Ramos (cell line): ENCODE measurements around the gene PTGER3.
"Not testable (repeated sequence)": the region's sequence is repeated elsewhere in the genome, so short reads cannot be mapped to it uniquely, and the experiment has no call there.

Experiments
- in situ Hi-C: fragments of 300-500 bp; cut with MboI; formaldehyde crosslinking; loops from one replicate; pipeline ENCODE4 v1.14.3; 2022; ENCODE audit warnings: low sequenced_read_pairs; ENCODE audit not compliant: unreplicated experiment

PTGER3 gene

DNA sequence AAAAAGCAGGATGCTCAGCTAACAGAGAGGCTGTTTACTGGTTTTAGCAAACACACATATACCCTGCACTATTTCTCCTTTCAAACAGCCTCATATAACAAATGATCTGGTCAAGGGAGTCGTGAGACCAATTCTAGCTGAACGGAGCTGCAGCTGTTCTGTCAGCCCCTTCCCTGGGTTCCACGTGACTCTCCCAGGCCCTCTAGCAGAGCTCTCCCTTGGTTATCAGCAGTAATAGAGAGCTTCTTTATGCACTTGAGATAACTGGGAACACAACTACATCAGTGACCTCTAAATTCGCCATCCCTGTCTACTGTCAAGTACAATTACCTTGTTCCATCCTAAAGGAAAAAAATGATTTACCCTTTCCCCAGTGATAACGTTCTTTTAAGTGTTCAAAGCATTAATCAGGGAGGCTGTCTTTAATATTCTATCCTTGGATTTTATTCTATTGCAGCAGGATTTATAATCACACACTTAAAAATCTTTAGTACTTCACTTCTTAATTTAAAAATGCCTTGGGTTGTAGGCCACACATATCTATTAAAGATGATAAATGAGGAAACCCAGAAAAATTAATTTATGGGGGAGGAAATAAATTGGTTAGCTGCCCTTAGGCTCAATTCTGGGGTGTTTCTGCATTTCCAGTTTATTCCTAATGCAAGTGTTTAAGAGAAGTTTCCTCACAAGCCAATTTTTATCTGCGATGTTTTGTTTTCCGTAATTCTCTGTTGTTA is 28.2 kb downstream of the PTGER3 start:
- in situ Hi-C loops: no loop called here

DNA sequence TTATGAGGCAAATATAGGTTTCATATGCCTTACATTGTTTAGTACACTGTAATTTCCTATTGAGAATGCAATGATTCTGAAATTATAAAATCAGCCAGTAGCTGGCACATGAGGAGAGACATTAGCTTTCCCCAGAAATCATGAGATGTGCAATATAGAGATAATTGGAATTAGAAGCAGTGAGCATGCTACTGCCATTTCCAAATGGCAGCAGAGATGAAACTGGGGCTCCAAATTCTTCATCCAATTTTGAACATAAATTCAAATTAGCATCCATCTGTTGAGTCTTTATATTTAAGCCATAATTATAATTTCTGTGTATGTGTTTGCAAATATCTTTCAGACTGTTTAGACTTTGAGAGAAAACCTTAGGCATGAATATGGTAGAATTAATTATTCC is 28.8 kb downstream of the PTGER3 start:
- in situ Hi-C loops: no loop called here

DNA sequence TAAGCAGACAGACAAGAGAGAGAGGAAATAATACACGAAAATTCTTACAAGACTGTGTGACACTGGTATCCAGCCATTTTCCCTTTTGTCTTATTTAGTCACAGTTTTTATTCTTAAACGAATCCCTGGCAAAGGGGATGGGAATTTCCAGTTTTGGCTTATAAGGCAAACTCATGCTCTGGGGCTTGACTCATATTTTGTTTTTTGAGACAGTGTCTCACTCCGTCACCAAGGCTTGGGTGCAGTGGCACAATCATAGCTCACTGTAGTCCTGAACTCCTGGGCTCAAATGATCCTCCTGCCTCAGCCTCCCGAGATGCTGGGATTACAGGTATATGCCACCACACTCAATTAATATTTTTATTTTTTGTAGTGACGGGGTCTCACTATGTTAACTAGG is 31.9 kb downstream of the PTGER3 start:
- in situ Hi-C loops: no loop called here

DNA sequence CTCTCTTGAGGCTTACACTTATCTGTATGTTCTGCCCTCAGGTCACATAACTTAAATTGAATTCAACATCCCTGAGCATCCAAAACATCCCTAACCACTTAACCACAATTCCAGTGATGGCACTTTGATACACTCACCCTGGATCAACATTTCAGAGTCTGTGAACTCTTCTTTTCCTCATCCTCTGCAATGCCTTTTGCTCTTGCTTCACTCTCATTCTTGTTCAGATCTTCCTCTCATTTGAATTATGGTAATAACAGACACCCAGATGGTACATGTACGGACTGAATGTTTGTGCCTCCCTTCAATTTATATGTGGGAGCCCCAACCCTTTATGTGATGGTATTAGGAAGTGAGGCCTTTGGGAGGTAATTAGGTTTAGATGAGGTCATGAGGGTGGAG is 33.4 kb downstream of the PTGER3 start:
- in situ Hi-C loops: no loop called here

DNA sequence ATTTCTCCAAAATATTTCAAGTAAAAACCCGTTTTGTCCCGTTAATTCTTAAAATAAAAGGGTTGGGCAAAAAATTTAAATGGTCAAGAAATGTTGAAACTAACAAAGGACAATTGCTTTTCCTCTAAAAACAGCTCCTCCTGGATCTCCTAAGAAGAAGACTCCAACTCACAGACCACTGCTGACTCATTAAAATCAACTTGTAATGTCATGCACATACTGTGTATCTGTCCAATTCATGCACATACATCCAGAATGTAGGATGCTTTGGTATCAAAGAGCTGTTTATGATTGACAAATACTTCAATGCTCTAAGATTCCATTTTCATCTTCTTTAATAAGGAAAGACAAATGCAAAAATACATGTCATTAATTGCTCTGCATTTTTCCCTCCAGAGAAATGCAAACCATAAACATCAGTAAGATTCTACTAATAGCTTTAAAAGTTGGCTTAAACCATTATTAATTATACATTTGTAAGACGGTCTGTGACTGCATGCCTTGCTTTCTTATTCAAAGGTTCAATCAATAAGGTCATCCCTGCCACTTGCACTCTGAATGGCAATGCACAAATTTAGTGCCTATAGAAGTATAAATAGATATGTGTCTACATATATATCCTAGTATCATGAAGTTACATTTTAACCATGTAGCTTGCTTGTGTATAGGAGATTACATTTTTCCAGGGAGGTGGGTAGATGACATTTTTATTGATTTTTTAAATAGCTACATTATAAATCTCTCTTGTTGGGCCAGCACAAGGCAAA is 44.7 kb downstream of the PTGER3 start:
- in situ Hi-C loops: no loop called here

DNA sequence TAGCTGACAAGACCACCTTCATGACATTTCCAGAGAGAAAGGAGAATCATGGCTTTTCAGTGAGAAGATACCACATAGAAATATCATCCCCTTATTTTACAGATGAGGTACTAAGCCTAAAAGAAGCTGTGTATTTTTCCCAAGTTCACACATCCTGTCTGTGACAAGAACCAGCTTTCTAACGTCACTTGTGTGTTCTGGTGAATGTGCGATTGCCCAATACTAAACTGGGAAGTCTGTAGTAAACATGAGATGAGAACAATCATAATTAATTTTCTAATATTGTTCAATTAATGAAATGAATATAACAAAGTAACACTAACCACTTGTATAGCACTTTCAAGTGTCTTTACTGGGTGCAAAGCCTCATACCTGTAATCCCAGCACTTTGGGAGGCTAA is 46.0 kb downstream of the PTGER3 start:
- in situ Hi-C loops: no loop called here

DNA sequence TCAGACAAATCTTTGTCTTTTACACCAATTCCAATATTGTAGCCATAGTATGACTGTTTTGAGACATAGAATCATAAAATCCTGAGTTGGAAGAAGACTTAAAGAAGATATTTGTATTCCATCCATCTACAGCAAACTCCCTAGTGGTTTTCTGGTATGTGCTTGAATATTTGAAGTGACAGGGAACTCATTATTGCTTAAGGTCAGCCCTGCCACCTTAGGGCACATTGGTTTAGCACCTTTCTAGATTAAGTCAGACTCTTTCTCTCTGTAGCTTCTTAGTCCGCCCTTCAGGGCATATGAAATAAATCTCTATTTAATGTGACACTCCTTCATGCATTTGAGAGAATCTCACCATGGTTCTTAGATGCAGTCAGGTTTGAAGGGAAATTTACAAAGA is 49.8 kb downstream of the PTGER3 start:
- in situ Hi-C loops: no loop called here

DNA sequence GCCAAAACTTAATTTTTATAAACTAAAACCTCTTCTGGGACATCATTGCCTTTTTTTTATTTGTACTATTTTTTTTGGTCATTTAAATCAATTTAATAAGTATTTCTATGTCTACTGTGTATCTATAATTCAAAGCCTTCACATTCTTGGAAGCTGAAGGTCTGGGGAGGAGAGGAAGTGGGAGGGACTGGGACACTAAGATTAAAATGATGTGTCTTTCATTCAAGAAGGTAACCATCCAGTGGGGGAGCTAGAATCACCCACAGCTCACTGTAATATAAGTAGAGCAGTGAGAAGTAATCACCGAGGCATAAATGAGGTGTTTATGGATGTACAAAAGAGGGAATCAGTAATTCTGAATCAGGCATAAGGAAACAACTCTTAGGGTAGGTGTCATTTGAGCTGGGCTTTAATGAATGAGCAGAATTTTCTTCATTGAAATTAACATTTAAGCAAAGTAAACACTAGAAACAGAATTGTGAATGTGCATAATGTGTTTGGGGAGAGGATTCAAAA is 52.8 kb downstream of the PTGER3 start:
- in situ Hi-C loops: no loop called here

DNA sequence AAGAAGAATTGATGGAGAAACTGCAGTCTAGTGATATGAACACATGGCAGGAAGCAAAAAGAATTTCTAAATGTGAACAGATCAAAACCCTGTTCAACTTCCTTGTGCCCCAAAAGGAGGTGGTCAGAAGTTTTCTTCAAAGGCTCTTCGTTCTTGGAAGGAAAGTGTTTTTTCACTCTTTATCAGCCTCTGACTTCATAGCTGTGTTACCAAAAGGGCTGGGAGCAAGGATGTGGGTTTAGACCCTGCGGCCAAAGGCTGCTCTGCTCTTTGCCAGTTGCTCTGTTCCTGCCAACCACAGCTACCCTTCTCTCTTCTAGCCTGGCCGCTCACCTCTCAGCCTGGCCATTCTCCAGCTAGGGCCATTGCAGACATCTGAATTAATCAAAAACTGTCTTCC is 53.8 kb downstream of the PTGER3 start:
- in situ Hi-C loops: no loop called here

DNA sequence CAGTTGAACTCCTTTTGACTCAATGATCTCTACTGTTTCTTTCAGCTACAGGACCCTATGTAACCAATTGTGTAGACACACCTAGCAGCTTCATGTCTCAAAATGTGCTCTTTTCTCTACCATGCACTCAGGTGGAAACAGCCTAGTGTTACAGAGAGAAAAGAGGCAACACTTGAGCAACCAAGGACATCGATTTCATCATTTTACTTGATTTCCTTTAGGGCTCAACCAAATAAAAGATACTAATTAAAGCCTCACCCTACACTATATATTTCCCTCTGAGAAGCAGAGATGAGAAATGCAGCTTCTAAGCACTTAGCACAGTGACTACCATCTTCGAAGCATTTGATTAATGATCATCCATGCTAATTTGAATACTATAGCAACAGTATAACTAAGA is 55.1 kb downstream of the PTGER3 start:
- in situ Hi-C loops: no loop called here

DNA sequence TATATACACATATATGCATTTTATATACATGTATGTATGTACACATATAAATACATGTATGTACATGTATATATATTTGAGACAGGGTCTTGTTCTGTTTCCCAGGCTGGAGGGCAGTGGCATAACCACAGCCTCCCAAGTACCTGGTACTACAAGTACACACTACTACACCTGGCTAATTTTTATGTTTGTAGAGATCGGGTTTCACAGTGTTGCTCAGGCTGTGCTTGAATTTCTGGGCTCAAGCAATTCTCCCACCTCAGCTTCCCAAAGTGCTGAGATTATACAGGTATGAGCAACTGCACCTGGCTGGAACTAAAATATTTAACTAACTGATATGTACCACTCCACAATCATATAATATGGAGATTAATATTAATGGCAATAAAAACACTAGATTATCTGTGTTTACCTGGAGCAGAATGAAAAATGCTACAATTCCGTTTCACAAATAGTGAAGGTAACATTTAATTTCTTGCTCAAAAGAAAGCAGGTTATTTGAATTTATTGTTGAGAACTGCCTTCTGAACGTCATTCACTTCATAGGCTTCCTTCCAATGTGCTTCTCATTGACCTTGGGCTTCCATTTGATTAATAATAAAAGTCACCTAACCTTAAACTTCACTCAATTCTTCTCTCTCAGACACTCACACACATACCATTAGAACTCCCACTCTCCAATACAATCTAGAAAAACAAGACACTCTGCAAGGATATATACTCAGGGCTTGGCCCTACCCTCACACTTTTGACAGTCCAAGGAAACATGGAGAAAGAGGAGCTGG is 57.0 kb downstream of the PTGER3 start:
- in situ Hi-C loops: no loop called here

DNA sequence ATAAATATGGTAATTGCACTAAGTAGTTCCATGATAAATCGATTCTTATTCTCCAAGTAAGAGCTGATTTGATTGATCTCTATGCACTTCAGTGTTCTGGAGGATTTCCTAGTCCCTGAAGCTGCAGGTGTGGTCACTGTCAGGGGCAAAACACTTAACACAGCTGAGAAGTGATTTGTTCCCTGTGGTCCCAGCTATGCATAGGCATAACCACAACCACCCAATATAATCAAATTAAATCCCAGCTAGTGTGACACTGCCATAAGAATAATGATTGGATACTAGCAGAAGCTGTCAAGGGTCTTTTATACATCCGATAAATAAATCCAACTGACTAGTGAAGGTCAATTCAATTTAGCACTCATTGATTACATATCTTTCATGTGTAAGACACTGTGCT is 60.1 kb downstream of the PTGER3 start:
- in situ Hi-C loops: no loop called here

DNA sequence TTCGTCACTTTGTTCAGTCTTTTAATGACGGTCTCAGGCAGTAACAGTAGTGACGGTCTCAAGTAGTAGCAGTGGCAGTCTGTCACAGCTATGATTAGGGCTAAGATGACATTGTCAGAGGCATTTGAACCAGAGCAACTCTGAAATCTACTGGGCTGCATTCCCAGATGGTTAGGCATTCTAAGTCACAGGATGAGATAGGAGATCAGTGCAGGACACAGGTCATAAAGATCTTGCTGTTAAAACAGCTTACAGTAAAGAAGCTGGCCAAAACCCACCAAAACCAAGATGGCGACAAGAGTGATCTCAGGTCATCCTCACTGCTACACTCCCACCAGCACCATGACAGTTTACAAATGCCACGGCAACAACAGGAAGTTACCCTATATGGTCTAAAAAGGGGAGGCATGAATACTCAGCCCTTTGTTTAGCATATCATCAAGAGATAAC is 61.8 kb downstream of the PTGER3 start:
- in situ Hi-C loops: not testable (repeated sequence)

DNA sequence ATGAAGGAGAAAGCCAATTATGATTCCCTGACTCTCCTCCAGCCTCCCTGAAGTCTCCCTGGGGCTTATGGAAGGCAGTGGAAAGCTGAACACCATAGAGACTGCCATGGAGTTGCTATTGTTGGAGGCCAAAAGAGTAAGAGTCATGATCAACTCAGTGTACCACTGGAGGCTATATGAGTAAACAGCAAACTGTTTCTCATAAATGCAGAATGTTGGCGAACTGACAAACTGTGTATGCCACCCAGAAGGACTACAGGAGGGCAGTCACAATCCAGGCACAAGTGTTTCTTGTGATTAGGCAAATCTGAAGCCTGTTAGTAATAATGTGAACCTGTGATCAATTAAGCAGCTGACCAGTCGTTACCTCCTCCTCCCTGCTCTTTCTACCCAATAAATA is 62.3 kb downstream of the PTGER3 start:
- in situ Hi-C loops: not testable (repeated sequence)

DNA sequence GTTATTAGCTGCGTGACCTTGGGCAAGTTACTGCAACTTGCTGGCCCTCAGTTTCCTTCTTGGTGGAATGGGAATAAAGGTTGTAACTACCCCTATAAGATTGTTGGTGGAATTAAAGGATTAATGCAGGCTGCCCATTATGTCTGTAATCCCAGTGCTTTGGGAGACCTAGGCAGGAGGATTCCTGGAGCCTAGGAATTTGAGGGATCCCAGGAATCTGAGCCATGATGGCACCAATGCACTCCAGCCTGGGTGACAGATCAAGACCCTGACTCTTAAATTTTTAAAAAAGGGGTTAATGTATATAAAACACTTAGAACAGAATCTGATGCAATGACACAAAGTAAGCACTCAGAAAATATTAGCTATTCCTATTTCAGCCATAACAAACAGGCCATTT is 67.3 kb downstream of the PTGER3 start:
- in situ Hi-C loops: no loop called here

DNA sequence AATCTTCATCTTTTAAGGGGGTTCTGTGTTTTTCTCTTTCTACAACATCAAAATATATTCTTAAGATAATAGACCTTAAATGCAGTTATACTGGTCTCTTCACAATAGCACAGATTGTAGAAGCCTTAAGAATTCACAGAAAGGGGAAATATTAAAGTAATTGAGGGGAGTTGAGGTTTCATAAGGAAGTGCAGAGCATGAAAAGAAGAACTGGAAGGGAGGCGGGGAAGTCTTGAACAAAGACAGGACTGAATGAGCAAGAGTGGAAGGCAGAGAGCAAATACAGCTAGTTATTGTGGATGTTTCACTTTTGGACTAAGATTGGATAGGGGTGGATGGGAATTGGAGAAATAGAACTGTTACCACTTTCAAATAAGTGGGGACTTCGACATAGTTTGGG is 67.7 kb downstream of the PTGER3 start:
- in situ Hi-C loops: no loop called here

DNA sequence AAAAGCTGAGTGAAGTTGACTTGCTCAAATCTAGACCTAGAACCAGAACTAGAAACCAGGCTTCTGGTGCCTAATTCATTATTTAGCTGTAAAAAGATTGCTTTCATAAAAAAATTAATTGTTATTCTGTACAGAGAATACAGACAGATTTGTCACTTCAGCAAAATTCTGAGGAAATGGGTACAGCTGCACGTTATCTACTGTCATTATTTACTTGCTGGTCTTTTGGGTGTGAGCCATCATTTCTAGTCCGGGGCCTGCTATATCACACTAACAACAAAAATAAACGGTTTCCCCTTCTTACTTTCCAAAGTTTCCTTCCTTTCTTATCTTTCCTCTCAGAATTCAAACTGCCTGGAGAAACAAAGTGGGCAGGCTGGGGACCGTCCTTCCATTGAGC is 68.3 kb downstream of the PTGER3 start:
- in situ Hi-C loops: no loop called here

DNA sequence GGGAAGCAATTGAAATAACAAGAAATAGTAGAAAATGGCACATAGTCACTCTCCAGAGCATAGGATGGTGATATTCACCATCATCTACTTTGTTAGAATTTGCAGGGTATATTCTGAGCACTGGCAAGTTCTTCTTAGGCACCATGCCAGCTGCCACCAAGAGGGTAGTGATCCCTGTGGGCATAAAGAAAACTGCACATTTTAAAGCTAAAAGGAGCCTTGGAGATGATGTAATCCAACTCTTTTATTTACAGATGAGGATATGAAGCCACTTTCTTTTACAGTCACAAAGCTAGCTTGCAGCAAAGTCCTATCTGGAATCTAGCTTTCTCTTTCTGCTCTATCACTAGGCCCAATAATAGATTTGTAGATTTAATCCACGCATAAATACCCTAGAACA is 69.0 kb downstream of the PTGER3 start:
- in situ Hi-C loops: no loop called here

DNA sequence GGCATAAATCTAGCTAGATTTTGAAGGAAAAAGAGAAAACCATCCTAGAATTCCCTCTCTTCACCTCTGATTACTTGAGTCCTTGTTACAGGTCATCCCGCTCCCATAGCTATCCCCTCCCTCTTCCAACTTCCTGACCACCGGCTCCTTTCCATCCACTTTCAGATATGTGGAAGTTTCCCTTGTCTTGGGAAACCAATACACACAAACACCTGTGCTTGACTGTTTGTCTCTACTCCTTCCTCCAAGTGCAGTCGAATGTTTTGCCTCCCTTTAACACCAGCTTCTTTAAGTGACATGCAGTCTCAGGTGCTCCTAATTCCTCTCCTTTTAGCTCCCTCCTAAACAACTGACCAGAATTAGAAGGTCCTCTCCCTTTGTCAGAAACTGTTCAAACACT is 70.0 kb downstream of the PTGER3 start:
- in situ Hi-C loops: no loop called here

DNA sequence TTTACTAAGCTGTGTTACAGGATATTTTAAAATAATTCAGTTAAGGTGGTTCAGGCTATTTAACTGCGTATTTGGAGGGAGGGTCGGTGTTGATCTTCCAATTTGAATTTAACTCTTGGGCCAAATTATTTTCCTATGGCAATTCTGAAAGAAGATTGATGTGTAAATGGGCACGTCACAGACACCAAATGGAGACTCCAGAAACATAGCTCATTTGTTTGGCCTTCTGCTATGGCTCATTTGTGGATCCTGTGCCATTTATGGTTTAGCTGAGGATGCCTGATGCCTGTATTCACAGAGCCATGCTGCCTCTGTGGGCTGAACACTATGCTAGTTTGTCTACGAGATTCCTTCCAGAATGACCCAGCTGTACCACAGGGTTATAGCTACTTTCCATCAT is 70.6 kb downstream of the PTGER3 start:
- in situ Hi-C loops: no loop called here

DNA sequence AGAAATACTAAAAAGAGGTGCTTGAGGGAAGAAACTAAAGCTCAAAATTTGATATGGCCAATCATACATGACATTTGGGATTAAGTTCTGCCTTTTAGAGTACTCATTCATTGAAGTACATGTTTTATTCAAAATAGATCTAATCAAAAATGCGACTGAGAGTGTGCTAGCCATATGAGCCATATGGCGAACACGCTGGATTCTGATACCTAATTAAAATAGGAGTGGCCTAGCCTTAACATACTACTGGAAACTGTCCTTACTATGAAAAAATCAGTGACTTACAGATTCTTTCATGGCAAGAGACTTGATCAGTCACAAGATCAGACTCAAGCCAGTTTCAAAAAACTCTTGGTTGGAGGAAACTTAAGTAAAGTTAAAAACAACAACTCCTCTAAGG is 73.9 kb downstream of the PTGER3 start:
- in situ Hi-C loops: no loop called here
